Prostate gland (tissue), 2 donors: Measurements from ENCODE around the gene ASCL5. TPM values are rescaled to one million over a fixed set of nuclear protein-coding genes. Genes with fewer than 3 reads are reported as not detected.

ENCODE experiments used
- DNase-seq: peaks from one replicate; pipeline ENCODE4 v3.0.0-alpha.2; 2019; ENCODE audit warnings: low spot score
- H3K27ac ChIP-seq, 2 donors: fragments of 200-600 bp; sonication (generic); 2 replicates each; pipeline ENCODE4 v1.5.1; 2017 to 2019
- H3K27me3 ChIP-seq: fragments of 200-600 bp; sonication (generic); replicated peaks from 2 replicates; pipeline ENCODE4 v1.5.1; 2019; ENCODE audit not compliant: insufficient read depth
- H3K36me3 ChIP-seq, 2 donors: fragments of 200-600 bp; sonication (generic); 1 replicate in 1 of 2; 2 replicates in 1 of 2; pipeline versions ENCODE4 v1.5.1 to v1.8.1; 2017 to 2019
- H3K4me1 ChIP-seq: fragments of 200-600 bp; sonication (generic); replicated peaks from 2 replicates; pipeline ENCODE4 v1.5.1; 2019
- H3K4me3 ChIP-seq, 2 donors: fragments of 200-600 bp; sonication (generic); 2 replicates each; pipeline ENCODE4 v1.5.1; 2017 to 2019
- H3K9me3 ChIP-seq: fragments of 200-600 bp; sonication (generic); 2 replicates; pipeline ENCODE4 v1.5.1; 2017
- CTCF ChIP-seq, 4 experiments: fragments of 200-600 bp in 2 of 4; fragments of 450-650 bp in 2 of 4; sonication (generic) in 2 of 4; IDR thresholded peaks; 1 replicate in 3 of 4; 2 replicates in 1 of 4; pipeline ENCODE4 v1.5.1; 2016 to 2019; ENCODE audit warnings: antibody characterized with exemption in 4 of 4, mild to moderate bottlenecking in 2 of 4, moderate library complexity in 2 of 4
- POLR2A ChIP-seq: fragments of 450-650 bp; IDR thresholded peaks from one replicate; pipeline ENCODE4 v1.6.1; 2016; ENCODE audit warnings: antibody characterized with exemption, mild to moderate bottlenecking
- POLR2AphosphoS5 ChIP-seq: sonication (generic); formaldehyde crosslinking; IDR thresholded peaks from one replicate; pipeline ENCODE4 v1.6.1; 2017; ENCODE audit warnings: antibody characterized with exemption
- WGBS: methylation state at CpG from one replicate; pipeline ENCODE4 v1.1.5; 2018; 5-methylcytosine and 5-hydroxymethylcytosine counted together
- intact Hi-C: fragments of 100-400 bp; cut with DNase I; formaldehyde crosslinking; loops from one replicate; pipeline ENCODE4 v1.14.2; 2022
- total RNA-seq, 2 donors: library from RNA; depleted of rRNA; stranded (reverse); fragments of >200 nt; gene quantifications; one replicate each; pipeline ENCODE4 v1.1.0, GENCODE V29; 2016

ASCL5 gene
- total RNA-seq, 2 donors from 2014 or later, result not detected

GRCh38 chr1:201136355-201137023 lies 9.5 kb upstream of the ASCL5 start:
- WGBS, result 83% methylated on average over 8 of the region's 8 CpGs
- Histone ChIP-seq H3K4me3 (no peak overlapping the region), H3K27ac (no peak overlapping the region), H3K4me1 (no peaks in the 10 kb centered on the region), H3K36me3 (no peaks in the 10 kb centered on the region), H3K27me3 (no peaks in the 10 kb centered on the region), H3K9me3 (no peaks in the 10 kb centered on the region)
- no peak for DNase-seq
- intact Hi-C loops, result no loop called here
- TF ChIP-seq CTCF (IDR thresholded peaks at IDR 0.05), result no peak
- no peak for TF ChIP-seq POLR2A
- no peak for TF ChIP-seq POLR2AphosphoS5

GRCh38 chr1:201134405-201134804 lies 7.4 kb upstream of the ASCL5 start:
- 93% methylated on average over 6 of the region's 6 CpGs for WGBS
- no peak for DNase-seq
- H3K4me3 ChIP-seq, result no peak overlapping the region
- H3K4me1 ChIP-seq, result no peaks in the 10 kb centered on the region
- H3K9me3 ChIP-seq, result no peaks in the 10 kb centered on the region
- H3K36me3 ChIP-seq, result no peaks in the 10 kb centered on the region
- H3K27ac ChIP-seq, result no peak overlapping the region
- TF ChIP-seq POLR2A (no peak), CTCF (IDR thresholded peaks at IDR 0.05) (no peak), POLR2AphosphoS5 (no peak)
- intact Hi-C loops, result no loop called here
- no peaks in the 10 kb centered on the region for H3K27me3 ChIP-seq

DNA sequence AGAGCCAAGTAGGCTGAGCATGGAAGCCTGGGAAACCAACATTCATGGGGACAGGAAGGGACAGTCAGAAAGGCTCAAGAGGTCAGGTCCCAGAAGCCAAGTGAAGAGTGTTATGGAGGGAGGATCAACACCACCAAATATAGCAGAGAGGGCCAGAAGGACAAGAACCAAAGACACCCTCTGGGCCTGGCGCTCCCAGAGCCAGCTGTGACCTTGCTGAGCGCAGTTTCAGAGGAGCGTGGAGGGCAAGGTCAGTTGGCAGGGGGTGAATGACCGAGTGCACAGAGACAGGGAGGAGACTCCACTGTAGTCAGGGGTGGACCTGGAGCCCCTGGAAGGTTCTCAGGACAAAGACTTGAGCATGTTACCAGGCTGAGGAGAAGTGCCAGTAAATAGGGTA lies 4.4 kb upstream of the ASCL5 start:
- Histone ChIP-seq H3K27ac (no peak overlapping the region), H3K4me3 (no peak overlapping the region), H3K9me3 (no peaks in the 10 kb centered on the region), H3K36me3 (no peaks in the 10 kb centered on the region), H3K4me1 (no peaks in the 10 kb centered on the region), H3K27me3 (no peaks in the 10 kb centered on the region)
- no peak for DNase-seq
- no peak for TF ChIP-seq POLR2A
- no peak for TF ChIP-seq POLR2AphosphoS5
- TF ChIP-seq CTCF (IDR thresholded peaks at IDR 0.05), result no peak
- intact Hi-C loops, result no loop called here
- WGBS, result 74% methylated on average over 4 of the region's 4 CpGs

GRCh38 chr1:201128962-201129361 lies 2.0 kb upstream of the ASCL5 start:
- H3K27me3 ChIP-seq, result no peaks in the 10 kb centered on the region
- DNase-seq, result no peak
- no peaks in the 10 kb centered on the region for H3K9me3 ChIP-seq
- no peak for TF ChIP-seq POLR2AphosphoS5
- TF ChIP-seq CTCF (IDR thresholded peaks at IDR 0.05), result no peak
- TF ChIP-seq POLR2A, result no peak
- H3K4me1 ChIP-seq, result no peaks in the 10 kb centered on the region
- no peak overlapping the region for H3K27ac ChIP-seq
- H3K36me3 ChIP-seq, result no peaks in the 10 kb centered on the region
- intact Hi-C loops, result no loop called here
- 97% methylated on average over 13 of the region's 13 CpGs for WGBS
- H3K4me3 ChIP-seq, result no peak overlapping the region

DNA sequence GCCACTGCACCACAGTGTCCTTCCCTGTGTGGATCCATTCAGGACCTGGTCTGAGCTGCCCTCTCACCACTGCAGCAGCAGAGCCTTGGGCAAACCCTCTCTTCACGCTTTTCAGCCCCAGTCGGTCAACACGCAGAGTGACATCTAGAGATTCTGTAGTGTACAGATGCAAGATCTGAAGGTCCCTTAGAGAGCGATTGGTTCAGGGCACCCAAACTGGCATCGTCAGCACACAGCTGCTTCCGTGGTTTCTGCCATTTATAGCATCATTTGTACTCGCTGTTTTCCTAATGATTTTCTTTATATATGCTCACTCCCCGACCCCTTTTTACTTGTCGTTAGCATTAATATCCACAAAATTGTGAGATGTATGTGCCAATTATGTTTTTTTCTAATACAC lies 1.5 kb upstream of the ASCL5 start:
- no peak for TF ChIP-seq POLR2AphosphoS5
- no peak for TF ChIP-seq CTCF (IDR thresholded peaks at IDR 0.05)
- TF ChIP-seq POLR2A, result no peak
- Histone ChIP-seq H3K27me3 (no peaks in the 10 kb centered on the region), H3K4me1 (no peaks in the 10 kb centered on the region), H3K4me3 (no peak overlapping the region), H3K27ac (no peak overlapping the region), H3K36me3 (no peaks in the 10 kb centered on the region), H3K9me3 (no peaks in the 10 kb centered on the region)
- WGBS, result 91% methylated on average over 9 of the region's 9 CpGs
- DNase-seq, result no peak
- intact Hi-C loops, result no loop called here
